GM12873 (cell line): ENCODE results near the gene MAN1A2.

Experiments
- CTCF ChIP-seq: IDR thresholded peaks from 2 replicates; pipeline ENCODE4 v1.5.1; 2012; ENCODE audit warnings: low read depth, mild to moderate bottlenecking, moderate library complexity, low read length, control low read depth; ENCODE audit not compliant: insufficient read depth; ENCODE audit errors: missing control alignments

The MAN1A2 gene

GRCh38 chr1:117396074-117396473, 28.8 kb downstream of the MAN1A2 start:
- no peak for TF ChIP-seq CTCF

- TF ChIP-seq CTCF: no peak
Measured at GRCh38 chr1:117396636-117397035, 29.4 kb downstream of the MAN1A2 start.

- TF ChIP-seq CTCF: no peak
Measured at GRCh38 chr1:117398957-117399356, 31.7 kb downstream of the MAN1A2 start.

- no peak for TF ChIP-seq CTCF
Measured at GRCh38 chr1:117401761-117402160, 34.5 kb downstream of the MAN1A2 start.

GRCh38 chr1:117403597-117403996, 36.3 kb downstream of the MAN1A2 start:
- TF ChIP-seq CTCF: no peak

- TF ChIP-seq CTCF: no peak
Measured at GRCh38 chr1:117405042-117405441, 37.8 kb downstream of the MAN1A2 start.

GRCh38 chr1:117412472-117412871, 45.2 kb downstream of the MAN1A2 start:
- TF ChIP-seq CTCF: no peak
